ENCODE data around the gene SGO2. TPM values are rescaled to one million over a fixed set of nuclear protein-coding genes. Genes with fewer than 3 reads are reported as not detected.

Gene SGO2
- total RNA-seq, 2 experiments from 2014 or later, result 50.2 to 58.4 TPM

DNA sequence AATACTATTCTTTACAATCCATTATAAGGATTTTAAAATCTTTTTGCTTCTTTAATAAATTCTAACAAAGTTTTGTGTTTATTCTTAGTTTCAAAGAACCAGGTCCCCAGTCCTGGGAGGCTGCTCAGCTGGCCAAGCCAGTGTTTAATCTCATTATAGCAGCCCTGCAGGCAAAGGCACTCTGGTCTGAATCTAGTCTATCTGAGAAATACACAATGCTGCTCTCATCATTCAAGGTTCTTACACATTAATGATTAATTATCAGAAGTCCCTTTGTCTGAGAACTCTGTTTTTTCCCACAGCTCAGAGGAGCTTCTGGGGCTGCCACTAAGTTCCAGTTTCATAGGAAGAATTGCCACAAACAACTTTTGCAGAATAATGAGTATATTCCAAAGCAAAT lies 43.8 kb upstream of the SGO2 start:
- TF ChIP-seq, protein P1, sequence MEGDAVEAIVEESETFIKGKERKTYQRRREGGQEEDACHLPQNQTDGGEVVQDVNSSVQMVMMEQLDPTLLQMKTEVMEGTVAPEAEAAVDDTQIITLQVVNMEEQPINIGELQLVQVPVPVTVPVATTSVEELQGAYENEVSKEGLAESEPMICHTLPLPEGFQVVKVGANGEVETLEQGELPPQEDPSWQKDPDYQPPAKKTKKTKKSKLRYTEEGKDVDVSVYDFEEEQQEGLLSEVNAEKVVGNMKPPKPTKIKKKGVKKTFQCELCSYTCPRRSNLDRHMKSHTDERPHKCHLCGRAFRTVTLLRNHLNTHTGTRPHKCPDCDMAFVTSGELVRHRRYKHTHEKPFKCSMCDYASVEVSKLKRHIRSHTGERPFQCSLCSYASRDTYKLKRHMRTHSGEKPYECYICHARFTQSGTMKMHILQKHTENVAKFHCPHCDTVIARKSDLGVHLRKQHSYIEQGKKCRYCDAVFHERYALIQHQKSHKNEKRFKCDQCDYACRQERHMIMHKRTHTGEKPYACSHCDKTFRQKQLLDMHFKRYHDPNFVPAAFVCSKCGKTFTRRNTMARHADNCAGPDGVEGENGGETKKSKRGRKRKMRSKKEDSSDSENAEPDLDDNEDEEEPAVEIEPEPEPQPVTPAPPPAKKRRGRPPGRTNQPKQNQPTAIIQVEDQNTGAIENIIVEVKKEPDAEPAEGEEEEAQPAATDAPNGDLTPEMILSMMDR (IDR thresholded peaks at IDR 0.05), result no peak
- no peak for ATAC-seq

DNA sequence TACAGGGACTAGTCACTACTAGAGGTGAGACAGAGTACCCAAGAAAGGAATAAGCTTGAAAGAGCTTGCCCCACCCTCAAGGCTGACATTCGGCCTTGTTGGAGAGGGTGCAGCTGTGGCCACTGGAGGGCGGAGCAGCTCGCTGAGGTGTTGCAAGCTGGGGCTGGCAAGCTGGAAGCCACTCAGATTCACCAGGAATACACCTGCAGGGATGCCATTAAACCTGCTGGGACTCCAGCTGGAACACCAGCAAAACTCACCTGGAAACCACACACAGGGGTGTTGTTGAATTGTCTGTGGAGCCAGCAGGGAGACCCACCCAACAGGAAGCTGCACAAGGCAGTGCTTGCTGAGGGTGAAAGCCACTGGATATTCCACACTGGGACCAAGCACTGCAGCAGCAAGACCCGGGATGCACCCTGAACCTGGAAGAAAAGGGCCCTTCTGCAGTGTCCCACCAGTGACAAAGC lies 42.2 kb upstream of the SGO2 start:
- intact Hi-C loops (cut with micrococcal nuclease), result no loop called here
- TF ChIP-seq, protein P1 (IDR thresholded peaks at IDR 0.05), result peak; percentile 41
- Mint-ChIP-seq H3K36me3 (ENCODE audit: low read depth) (no peaks in the 10 kb centered on the region), H3K4me3 (no peak overlapping the region), H3K27me3 (no peaks in the 10 kb centered on the region), H3K9me3 (no peaks in the 10 kb centered on the region), H3K4me1 (ENCODE audit: low read depth) (no peaks in the 10 kb centered on the region), H3K27ac (no peak overlapping the region)
- DNase-seq (peak; percentile 58), ATAC-seq (peak; percentile 71)
- POLR2A ChIA-PET, result interaction anchor here (0.5 to 1.0 kb wide), 2 partner anchors 19 to 469 kb away, joined by 3 to 4 read pairs; no protein-coding TSS in a partner anchor
- CTCF ChIA-PET, result interaction anchor here (0.9 to 7.0 kb wide), 18 partner anchors 10 to 694 kb away, joined by 3 to 50 read pairs (median 5); partner anchors contain the start of gene SGO2

More for the DNA sequence above, 43.8 kb upstream of the SGO2 start:
- ChIA-PET POLR2A (interaction anchor here (0.7 to 1.5 kb wide), 2 partner anchors 11 to 246 kb away, joined by 3 to 4 read pairs; no protein-coding TSS in a partner anchor), CTCF (interaction anchor here (0.9 to 7.0 kb wide), 19 partner anchors 8 to 526 kb away, joined by 3 to 50 read pairs (median 5); partner anchors contain the start of genes SGO2 and SPATS2L)
- no peaks in the 10 kb centered on the region for H3K27me3 Mint-ChIP-seq
- H3K27ac Mint-ChIP-seq, result no peak overlapping the region
- H3K4me1 Mint-ChIP-seq (ENCODE audit: low read depth), result no peaks in the 10 kb centered on the region
- no peak overlapping the region for H3K4me3 Mint-ChIP-seq
- DNase-seq, result no peak
- H3K9me3 Mint-ChIP-seq, result no peaks in the 10 kb centered on the region
- intact Hi-C loops (cut with micrococcal nuclease), result no loop called here
- no peaks in the 10 kb centered on the region for H3K36me3 Mint-ChIP-seq (ENCODE audit: low read depth)

DNA sequence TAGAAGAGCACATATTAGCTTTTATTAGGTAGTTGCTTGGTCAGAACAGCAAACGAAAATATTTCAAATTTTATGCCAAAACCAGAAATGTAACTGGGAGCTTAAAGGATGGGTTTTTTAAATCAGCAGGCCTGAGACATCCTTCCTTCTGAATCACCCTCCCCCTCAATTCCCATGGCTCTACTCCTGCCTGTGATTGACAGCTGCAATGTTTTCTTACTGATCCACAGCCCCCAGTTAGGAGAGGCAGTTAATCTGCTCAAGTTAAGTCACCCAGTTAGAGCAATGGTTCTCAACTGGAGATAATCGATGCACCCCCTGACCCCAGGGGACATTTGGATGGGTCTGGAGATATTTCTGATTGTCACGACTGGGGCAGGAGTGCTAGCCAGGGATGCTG lies 41.1 kb upstream of the SGO2 start:
- Mint-ChIP-seq H3K4me3 (no peak overlapping the region), H3K36me3 (ENCODE audit: low read depth) (peaks cover 4% of the 10 kb centered on the region), H3K27me3 (no peaks in the 10 kb centered on the region), H3K9me3 (no peaks in the 10 kb centered on the region), H3K27ac (no peak overlapping the region), H3K4me1 (ENCODE audit: low read depth) (no peaks in the 10 kb centered on the region)
- no peak for DNase-seq
- ATAC-seq, result no peak
- ChIA-PET POLR2A (interaction anchor here (0.6 to 1.0 kb wide), 2 partner anchors 18 to 54 kb away, joined by 3 to 4 read pairs; no protein-coding TSS in a partner anchor), CTCF (interaction anchor here (1.0 to 7.0 kb wide), 10 partner anchors 9 to 692 kb away, joined by 3 to 50 read pairs (median 8); no protein-coding TSS in a partner anchor)
- TF ChIP-seq, protein P1 (IDR thresholded peaks at IDR 0.05), result no peak
- intact Hi-C loops (cut with micrococcal nuclease), result no loop called here

DNA sequence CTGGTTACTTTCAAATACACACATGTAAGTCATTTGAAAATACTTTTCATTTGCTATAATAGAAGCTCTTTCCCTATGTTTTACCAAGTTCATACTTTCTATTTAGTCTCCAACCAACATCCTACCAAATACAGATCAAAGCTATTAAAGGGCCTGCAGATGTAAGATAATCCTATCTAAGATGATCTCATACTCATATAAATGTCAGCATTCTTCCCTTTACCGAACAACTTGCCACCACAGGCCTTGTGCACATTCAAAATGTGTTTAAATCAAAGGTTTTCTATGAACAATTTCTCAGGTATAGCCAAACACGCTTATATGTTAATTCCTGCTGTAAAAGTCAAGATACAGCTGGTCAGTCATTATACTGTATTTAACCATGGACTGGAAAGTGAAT lies 39.5 kb upstream of the SGO2 start:
- Mint-ChIP-seq H3K4me1 (ENCODE audit: low read depth) (no peaks in the 10 kb centered on the region), H3K9me3 (peaks cover 1% of the 10 kb centered on the region), H3K36me3 (ENCODE audit: low read depth) (peaks cover 12% of the 10 kb centered on the region)

DNA sequence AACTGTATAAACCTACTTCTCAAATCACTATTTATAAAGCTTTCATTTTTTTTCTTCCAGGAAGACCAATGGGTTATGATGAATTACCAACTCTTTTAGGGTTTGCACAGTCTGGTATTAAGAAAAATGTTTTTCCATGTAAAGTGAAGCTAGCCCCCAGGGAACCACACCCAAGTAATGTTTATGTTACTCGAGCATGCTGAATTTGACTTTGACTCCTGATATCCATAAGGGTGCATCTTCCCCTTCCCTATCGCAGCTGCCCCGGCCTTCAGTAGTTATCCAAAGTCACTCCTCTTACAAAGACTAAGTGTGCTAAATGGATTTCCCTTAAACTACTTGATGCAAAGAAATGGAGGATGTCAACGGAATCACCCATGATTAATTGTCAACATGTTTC lies 37.8 kb upstream of the SGO2 start:
- DNase-seq, result no peak
- no peak overlapping the region for H3K27ac Mint-ChIP-seq
- no peak for ATAC-seq
- ChIA-PET CTCF (no interaction called here), POLR2A (no interaction called here)
- H3K4me1 Mint-ChIP-seq (ENCODE audit: low read depth), result no peaks in the 10 kb centered on the region
- H3K9me3 Mint-ChIP-seq, result peaks cover 1% of the 10 kb centered on the region
- H3K27me3 Mint-ChIP-seq, result no peaks in the 10 kb centered on the region
- peaks cover 22% of the 10 kb centered on the region for H3K36me3 Mint-ChIP-seq (ENCODE audit: low read depth)
- intact Hi-C loops (cut with micrococcal nuclease), result no loop called here
- H3K4me3 Mint-ChIP-seq, result no peak overlapping the region
- TF ChIP-seq, protein P1 (IDR thresholded peaks at IDR 0.05), result no peak

More for the DNA sequence above, 39.5 kb upstream of the SGO2 start:
- ATAC-seq (no peak), DNase-seq (no peak)
- POLR2A ChIA-PET, result no interaction called here
- CTCF ChIA-PET, result interaction anchor here (0.9 to 7.0 kb wide), 9 partner anchors 10 to 511 kb away, joined by 3 to 34 read pairs (median 4); no protein-coding TSS in a partner anchor
- Mint-ChIP-seq H3K27me3 (no peaks in the 10 kb centered on the region), H3K4me3 (no peak overlapping the region), H3K27ac (no peak overlapping the region)
- TF ChIP-seq, protein P1 (IDR thresholded peaks at IDR 0.05), result no peak
- intact Hi-C loops (cut with micrococcal nuclease), result no loop called here
